Measurements from ENCODE around the gene ERVW-1. TPM values are rescaled to one million over a fixed set of nuclear protein-coding genes. Genes with fewer than 3 reads are reported as not detected.

ERVW-1 gene, protein sequence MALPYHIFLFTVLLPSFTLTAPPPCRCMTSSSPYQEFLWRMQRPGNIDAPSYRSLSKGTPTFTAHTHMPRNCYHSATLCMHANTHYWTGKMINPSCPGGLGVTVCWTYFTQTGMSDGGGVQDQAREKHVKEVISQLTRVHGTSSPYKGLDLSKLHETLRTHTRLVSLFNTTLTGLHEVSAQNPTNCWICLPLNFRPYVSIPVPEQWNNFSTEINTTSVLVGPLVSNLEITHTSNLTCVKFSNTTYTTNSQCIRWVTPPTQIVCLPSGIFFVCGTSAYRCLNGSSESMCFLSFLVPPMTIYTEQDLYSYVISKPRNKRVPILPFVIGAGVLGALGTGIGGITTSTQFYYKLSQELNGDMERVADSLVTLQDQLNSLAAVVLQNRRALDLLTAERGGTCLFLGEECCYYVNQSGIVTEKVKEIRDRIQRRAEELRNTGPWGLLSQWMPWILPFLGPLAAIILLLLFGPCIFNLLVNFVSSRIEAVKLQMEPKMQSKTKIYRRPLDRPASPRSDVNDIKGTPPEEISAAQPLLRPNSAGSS
- total RNA-seq: not detected in 2 replicates

DNA sequence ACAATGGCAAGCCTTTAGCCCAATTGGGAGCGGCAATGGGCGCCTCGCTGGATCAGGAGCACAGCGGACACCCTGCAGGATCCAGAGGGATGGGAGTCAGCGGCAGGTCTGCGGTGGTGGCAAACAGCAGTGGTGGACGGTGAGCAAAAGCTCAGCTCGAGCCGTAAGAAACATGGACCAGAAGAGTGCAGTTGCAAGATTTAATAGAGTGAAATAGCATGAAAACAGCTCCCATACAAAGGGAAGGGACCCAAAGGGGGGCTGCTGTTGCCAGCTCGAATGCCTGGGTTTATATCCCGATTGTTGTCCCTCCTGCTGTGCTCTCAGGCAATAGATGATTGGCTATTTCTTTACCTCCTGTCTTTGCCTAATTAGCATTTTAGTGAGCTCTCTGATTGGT, at the start of gene ERVW-1:
ERVW-1 (minus strand) TSS at position 266 of the 400 bp plus-strand sequence. CDS start 7,565 bp downstream, outside the sequence.

DNA sequence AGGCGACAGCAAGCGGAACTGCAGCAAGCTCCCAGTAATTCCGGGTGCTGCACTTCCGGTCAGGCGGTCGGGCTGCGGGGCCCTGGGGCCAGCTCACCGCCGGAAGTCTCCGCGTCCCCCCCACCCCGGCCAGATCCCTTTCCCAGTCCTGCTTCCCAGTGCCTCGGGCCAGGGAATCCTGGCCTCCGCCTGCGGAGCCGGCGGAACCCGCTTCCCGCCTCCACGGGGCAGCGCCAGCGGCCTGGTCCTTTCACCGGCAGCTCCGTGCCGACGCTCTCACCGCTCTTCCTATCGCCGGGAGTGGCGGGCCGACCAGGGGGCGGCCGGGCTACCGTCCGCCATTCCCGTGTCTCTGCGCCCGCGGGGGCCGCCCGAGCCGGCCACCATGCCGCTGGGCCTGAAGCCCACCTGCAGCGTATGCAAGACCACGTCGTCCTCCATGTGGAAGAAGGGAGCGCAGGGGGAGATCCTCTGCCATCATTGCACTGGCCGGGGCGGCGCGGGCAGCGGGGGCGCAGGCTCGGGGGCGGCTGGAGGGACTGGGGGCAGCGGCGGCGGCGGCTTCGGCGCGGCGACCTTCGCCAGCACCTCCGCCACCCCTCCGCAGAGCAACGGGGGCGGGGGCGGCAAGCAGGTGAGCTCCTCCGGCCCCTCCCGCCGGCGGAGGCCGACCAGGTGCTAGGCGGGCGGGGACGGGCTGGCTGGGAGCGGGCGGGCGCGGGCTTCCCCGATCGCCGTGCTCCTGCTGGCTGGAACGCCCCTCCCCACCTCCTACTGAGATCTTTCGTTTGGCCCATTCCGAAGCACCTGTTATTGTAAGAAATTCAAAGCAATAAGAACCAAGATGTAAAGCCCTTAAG, 30.2 kb downstream of the ERVW-1 start, which contains the start of gene GATAD1:
GATAD1 (plus strand) TSS at position 138 of the 860 bp plus-strand sequence; CDS start at position 386, 248 bp downstream.

Other genes starting within 250 kb of the ERVW-1 start
- 16.0 and 18.6 TPM in 2 replicates for gene KRIT1, start 232.0 kb downstream of the ERVW-1 start, total RNA-seq
- 16.4 and 17.1 TPM in 2 replicates for gene ANKIB1, start 232.0 kb downstream of the ERVW-1 start, total RNA-seq
- gene GATAD1, start 30.5 kb downstream of the ERVW-1 start, total RNA-seq: 10.1 and 12.3 TPM in 2 replicates
- 7.7 and 8.0 TPM in 2 replicates for gene PEX1, start 50.6 kb upstream of the ERVW-1 start, total RNA-seq
- 5.7 and 7.1 TPM in 2 replicates for gene RBM48, start 50.8 kb upstream of the ERVW-1 start, total RNA-seq
- gene FAM133B, start 112.4 kb upstream of the ERVW-1 start, total RNA-seq: 5.7 and 7.0 TPM in 2 replicates